Upper lobe of right lung (tissue), 1 donor: ENCODE data around the gene ZDHHC13. TPM values are rescaled to one million over a fixed set of nuclear protein-coding genes. Genes with fewer than 3 reads are reported as not detected.
"Not testable (repeated sequence)": the region's sequence is repeated elsewhere in the genome, so short reads cannot be mapped to it uniquely, and the experiment has no call there.

Experiments used
- ATAC-seq: fragments of 200-7000 bp; cut with Tn5 transposase; one replicate; pipeline ENCODE4 v1.9.1; 2020; ENCODE audit warnings: mild to moderate bottlenecking, moderate library complexity
- DNase-seq: peaks from one replicate; pipeline ENCODE4 v3.0.0-alpha.2; 2020
- H3K27ac ChIP-seq: fragments of 200-600 bp; one replicate; pipeline ENCODE4 v1.8.0; 2022
- H3K27me3 ChIP-seq: fragments of 200-600 bp; one replicate; pipeline ENCODE4 v1.8.0; 2022; ENCODE audit warnings: mild to moderate bottlenecking
- H3K36me3 ChIP-seq: fragments of 200-600 bp; one replicate; pipeline ENCODE4 v1.8.0; 2022
- H3K4me1 ChIP-seq: fragments of 200-600 bp; one replicate; pipeline ENCODE4 v1.8.0; 2022
- H3K4me3 ChIP-seq: fragments of 200-600 bp; one replicate; pipeline ENCODE4 v1.8.0; 2022; ENCODE audit warnings: mild to moderate bottlenecking
- H3K9me3 ChIP-seq: fragments of 200-600 bp; one replicate; pipeline ENCODE4 v1.8.0; 2022
- intact Hi-C: fragments of 100-400 bp; cut with DNase I; formaldehyde crosslinking; loops from one replicate; pipeline ENCODE4 v1.11.0; 2022
- total RNA-seq: library from RNA; stranded (reverse); fragmentation: NEBNext Ultra II Directional; extraction: Animal tissue kit (Norgen Biotek cat#: 25700); gene quantifications from one replicate; pipeline ENCODE4 v1.2.1, GENCODE V29; 2021
- TF ChIP-seq, protein P1 (sequence below): fragments of 200-600 bp; IDR thresholded peaks from one replicate; pipeline ENCODE4 v1.8.0; 2022; ENCODE audit warnings: antibody characterized with exemption
- donor health status: DM: no; HTN: yes; CAD: no; lungs with severe emphysema.

The ZDHHC13 gene
- total RNA-seq, 1 donor from 2014 or later, result 12.2 TPM

GRCh38 chr11:19116276-19116970 lies 545 bp upstream of the ZDHHC13 start:
- ATAC-seq (no peak), DNase-seq (no peak)
- intact Hi-C loops, result no loop called here

DNA sequence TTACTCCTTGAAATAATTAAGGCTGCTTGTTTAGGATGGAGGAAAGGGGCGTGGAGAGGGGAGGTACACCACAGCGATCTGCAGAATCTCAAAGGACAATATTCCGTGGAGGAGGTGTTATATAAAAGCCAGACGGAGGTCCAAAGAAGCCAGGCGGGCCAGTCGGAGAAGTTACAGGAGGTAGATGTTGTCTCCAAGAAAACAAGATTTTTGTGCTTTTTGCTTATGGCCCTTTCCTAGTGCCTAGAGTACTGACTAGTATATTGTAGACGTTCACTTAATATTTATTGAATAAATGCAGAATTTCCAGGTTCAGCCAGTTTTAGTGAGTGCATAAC lies 761 bp downstream of the ZDHHC13 start:
- ATAC-seq (no peak), DNase-seq (no peak)
- peak overlapping the region; percentile 74 for H3K4me3 ChIP-seq
- no peak overlapping the region for H3K27ac ChIP-seq
- H3K4me1 ChIP-seq, result peaks cover 10% of the 10 kb centered on the region
- TF ChIP-seq, protein P1, sequence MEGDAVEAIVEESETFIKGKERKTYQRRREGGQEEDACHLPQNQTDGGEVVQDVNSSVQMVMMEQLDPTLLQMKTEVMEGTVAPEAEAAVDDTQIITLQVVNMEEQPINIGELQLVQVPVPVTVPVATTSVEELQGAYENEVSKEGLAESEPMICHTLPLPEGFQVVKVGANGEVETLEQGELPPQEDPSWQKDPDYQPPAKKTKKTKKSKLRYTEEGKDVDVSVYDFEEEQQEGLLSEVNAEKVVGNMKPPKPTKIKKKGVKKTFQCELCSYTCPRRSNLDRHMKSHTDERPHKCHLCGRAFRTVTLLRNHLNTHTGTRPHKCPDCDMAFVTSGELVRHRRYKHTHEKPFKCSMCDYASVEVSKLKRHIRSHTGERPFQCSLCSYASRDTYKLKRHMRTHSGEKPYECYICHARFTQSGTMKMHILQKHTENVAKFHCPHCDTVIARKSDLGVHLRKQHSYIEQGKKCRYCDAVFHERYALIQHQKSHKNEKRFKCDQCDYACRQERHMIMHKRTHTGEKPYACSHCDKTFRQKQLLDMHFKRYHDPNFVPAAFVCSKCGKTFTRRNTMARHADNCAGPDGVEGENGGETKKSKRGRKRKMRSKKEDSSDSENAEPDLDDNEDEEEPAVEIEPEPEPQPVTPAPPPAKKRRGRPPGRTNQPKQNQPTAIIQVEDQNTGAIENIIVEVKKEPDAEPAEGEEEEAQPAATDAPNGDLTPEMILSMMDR, result no peak
- no peaks in the 10 kb centered on the region for H3K27me3 ChIP-seq
- H3K36me3 ChIP-seq, result no peaks in the 10 kb centered on the region
- intact Hi-C loops, result no loop called here
- no peaks in the 10 kb centered on the region for H3K9me3 ChIP-seq

More at GRCh38 chr11:19116276-19116970, 545 bp upstream of the ZDHHC13 start:
- TF ChIP-seq, protein P1, result no peak
- H3K9me3 ChIP-seq, result no peaks in the 10 kb centered on the region
- H3K27ac ChIP-seq, result no peak overlapping the region
- H3K4me1 ChIP-seq, result peaks cover 10% of the 10 kb centered on the region
- no peaks in the 10 kb centered on the region for H3K27me3 ChIP-seq
- H3K4me3 ChIP-seq, result peak overlapping the region; percentile 74
- H3K36me3 ChIP-seq, result no peaks in the 10 kb centered on the region

GRCh38 chr11:19121646-19122045 lies 4.7 kb downstream of the ZDHHC13 start:
- peaks cover 5% of the 10 kb centered on the region for H3K4me1 ChIP-seq
- no peaks in the 10 kb centered on the region for H3K9me3 ChIP-seq
- H3K27ac ChIP-seq, result no peak overlapping the region
- no peak overlapping the region for H3K4me3 ChIP-seq
- H3K36me3 ChIP-seq, result no peaks in the 10 kb centered on the region
- intact Hi-C loops, result no loop called here
- H3K27me3 ChIP-seq, result no peaks in the 10 kb centered on the region
- DNase-seq (no peak), ATAC-seq (no peak)
- TF ChIP-seq, protein P1, result no peak

GRCh38 chr11:19122960-19123615 lies 6.1 kb downstream of the ZDHHC13 start:
- no peaks in the 10 kb centered on the region for H3K36me3 ChIP-seq
- no peak overlapping the region for H3K4me3 ChIP-seq
- TF ChIP-seq, protein P1, result no peak
- intact Hi-C loops, result no loop called here
- no peaks in the 10 kb centered on the region for H3K4me1 ChIP-seq
- no peak for ATAC-seq
- DNase-seq, result no peak
- no peak overlapping the region for H3K27ac ChIP-seq
- H3K9me3 ChIP-seq, result no peaks in the 10 kb centered on the region
- H3K27me3 ChIP-seq, result no peaks in the 10 kb centered on the region

GRCh38 chr11:19126562-19127325 lies 9.8 kb downstream of the ZDHHC13 start:
- ATAC-seq, H3K27ac ChIP-seq, H3K36me3 ChIP-seq, H3K4me1 ChIP-seq, intact Hi-C loops, H3K27me3 ChIP-seq, DNase-seq, H3K9me3 ChIP-seq, H3K4me3 ChIP-seq: not testable (repeated sequence)

DNA sequence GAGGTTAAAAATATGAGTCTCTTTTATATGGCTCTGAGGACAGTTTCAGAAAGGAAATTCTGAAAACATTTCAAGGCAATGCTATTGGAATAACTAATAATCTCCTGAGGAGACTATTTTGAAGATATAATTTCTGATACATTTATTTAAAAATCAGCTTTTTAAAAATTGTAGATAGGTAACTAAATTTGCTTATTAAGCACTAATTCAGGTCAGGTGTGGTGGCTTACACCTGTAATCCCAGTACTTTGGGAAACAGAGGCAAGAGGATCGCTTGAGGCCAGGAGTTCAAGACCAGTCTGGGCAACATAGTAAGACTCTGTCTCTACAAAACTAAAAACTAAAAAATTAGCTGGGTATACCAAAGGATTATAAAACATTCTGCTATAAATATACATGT lies 17.0 kb downstream of the ZDHHC13 start:
- Histone ChIP-seq H3K36me3 (no peaks in the 10 kb centered on the region), H3K4me3 (no peak overlapping the region), H3K27me3 (no peaks in the 10 kb centered on the region), H3K4me1 (no peaks in the 10 kb centered on the region), H3K27ac (no peak overlapping the region), H3K9me3 (no peaks in the 10 kb centered on the region)
- ATAC-seq, result no peak
- intact Hi-C loops, result no loop called here
- DNase-seq, result no peak
- TF ChIP-seq, protein P1, result no peak

GRCh38 chr11:19136884-19137283 lies 19.9 kb downstream of the ZDHHC13 start:
- intact Hi-C loops, H3K4me1 ChIP-seq, DNase-seq, H3K4me3 ChIP-seq, H3K9me3 ChIP-seq, H3K27ac ChIP-seq, ATAC-seq, H3K36me3 ChIP-seq, H3K27me3 ChIP-seq: not testable (repeated sequence)
